Brain microvascular endothelial cell (primary cell): ENCODE data around the gene XIST.

Source experiments
- DNase-seq: peaks from one replicate; pipeline ENCODE4 v3.0.0-alpha.2; 2020
- H3K27ac ChIP-seq: fragments of 250-450 bp; sonication (Bioruptor Pico); 2 replicates; pipeline ENCODE4 v1.5.1; 2020; ENCODE audit warnings: mild to moderate bottlenecking, moderate library complexity
- H3K27me3 ChIP-seq: fragments of 250-450 bp; sonication (Bioruptor Pico); replicated peaks from 2 replicates; pipeline ENCODE4 v1.5.1; 2020; ENCODE audit warnings: mild to moderate bottlenecking
- H3K36me3 ChIP-seq: fragments of 250-450 bp; sonication (Bioruptor Pico); replicated peaks from 2 replicates; pipeline ENCODE4 v1.5.1; 2020; ENCODE audit warnings: mild to moderate bottlenecking
- H3K4me3 ChIP-seq: 2 replicates; pipeline ENCODE4 v1.5.1; 2011; ENCODE audit warnings: low read depth, mild to moderate bottlenecking, control low read depth, low read length, moderate library complexity
- CTCF ChIP-seq: IDR thresholded peaks from 2 replicates; pipeline ENCODE4 v1.5.1; 2011; ENCODE audit warnings: low read depth, mild to moderate bottlenecking, moderate library complexity, low read length, control low read depth, inconsistent platforms; ENCODE audit errors: missing control alignments
- in situ Hi-C: cut with HindIII; loops from 2 replicates; pipeline ENCODE4 v1.10.0; 2017; ENCODE audit warnings: low sequenced_read_pairs, low pct_ligation_motif_present

Gene XIST

GRCh38 chrX:73851014-73852009 is 1.2 kb downstream of the XIST start:
- peak; percentile 94 for DNase-seq
- Histone ChIP-seq H3K27me3 (no peaks in the 10 kb centered on the region), H3K36me3 (no peaks in the 10 kb centered on the region), H3K4me3 (peak overlapping the region; percentile 76), H3K27ac (peak overlapping the region; percentile 83)
- TF ChIP-seq CTCF = no peak
- in situ Hi-C loops = loop anchor here (10.0 kb wide), 2 partner anchors 163 to 283 kb away; no protein-coding TSS in a partner anchor

- in situ Hi-C loops = loop anchor here (10.0 kb wide), 2 partner anchors 164 to 284 kb away; no protein-coding TSS in a partner anchor
- Histone ChIP-seq H3K4me3 (peak overlapping the region; percentile 62), H3K36me3 (no peaks in the 10 kb centered on the region), H3K27me3 (no peaks in the 10 kb centered on the region), H3K27ac (no peak overlapping the region)
- peak; percentile 58 for TF ChIP-seq CTCF
- DNase-seq = peak; percentile 29
These were observed 2.1 kb downstream of the XIST start for GRCh38 chrX:73850124-73851013.

GRCh38 chrX:73849073-73849472 is 3.4 kb downstream of the XIST start:
- TF ChIP-seq CTCF = no peak
- peak overlapping the region; percentile 62 for H3K4me3 ChIP-seq
- no peak overlapping the region for H3K27ac ChIP-seq
- in situ Hi-C loops = no loop called here
- H3K36me3 ChIP-seq = no peaks in the 10 kb centered on the region
- no peak for DNase-seq
- no peaks in the 10 kb centered on the region for H3K27me3 ChIP-seq

- Histone ChIP-seq H3K27ac (no peak overlapping the region), H3K4me3 (peak overlapping the region; percentile 62), H3K36me3 (no peaks in the 10 kb centered on the region), H3K27me3 (no peaks in the 10 kb centered on the region)
- in situ Hi-C loops = no loop called here
- TF ChIP-seq CTCF = no peak
- DNase-seq = no peak
These were observed 4.5 kb downstream of the XIST start for GRCh38 chrX:73847991-73848390.

- no peak for DNase-seq
These were observed 5.4 kb downstream of the XIST start for GRCh38 chrX:73847100-73847499.

More at GRCh38 chrX:73847100-73847499, 5.4 kb downstream of the XIST start:
- no peaks in the 10 kb centered on the region for H3K36me3 ChIP-seq
- in situ Hi-C loops = no loop called here
- H3K4me3 ChIP-seq = no peak overlapping the region
- no peaks in the 10 kb centered on the region for H3K27me3 ChIP-seq
- H3K27ac ChIP-seq = no peak overlapping the region
- TF ChIP-seq CTCF = no peak
